GM12878 (cell line): ENCODE data around the gene RGS14. TPM values are rescaled to one million over a fixed set of nuclear protein-coding genes. Genes with fewer than 3 reads are reported as not detected.

Experiments used
- ATAC-seq: fragments of 200-7000 bp; cut with Tn5 transposase; 3 replicates; pipeline ENCODE4 v1.9.1; 2020; ENCODE audit warnings: mild to moderate bottlenecking, moderate library complexity
- Bru-seq: library from RNA; stranded (reverse); fragments of 400-500 nt; gene quantifications from one replicate; lab custom pipeline; 2021; lab: Mats Ljungman, UMichigan
- BruChase-seq, 2 experiments: library from RNA; stranded (reverse); fragments of 400-500 nt; gene quantifications; one replicate each; lab custom pipeline; 2021; lab: Mats Ljungman, UMichigan
- BruUV-seq: library from RNA; stranded (reverse); fragments of 400-500 nt; replicated peaks from 2 replicates; lab custom pipeline; 2021; lab: Mats Ljungman, UMichigan
- CTCF ChIA-PET: fragments of 300-600 bp; sonication (Branson Sonifier 250); formaldehyde crosslinking; extraction: SDS; loops from one replicate; lab custom pipeline; 2021; ENCODE audit warnings: inconsistent platforms; lab: Yijun Ruan, JAX
- POLR2A ChIA-PET: fragments of 350-600 bp; formaldehyde crosslinking; extraction: SDS; loops from one replicate; lab custom pipeline; 2021; ENCODE audit warnings: inconsistent platforms; lab: Charles Lee
- RAD21 ChIA-PET: fragments of 300-600 bp; sonication (Branson Sonifier 250); formaldehyde crosslinking; loops from one replicate; lab custom pipeline; 2023; ENCODE audit warnings: antibody characterized with exemption; ENCODE audit not compliant: unreplicated experiment; lab: Charles Lee
- SMC1A ChIA-PET: fragments of 300-600 bp; sonication (Branson Sonifier 250); formaldehyde crosslinking; loops from one replicate; lab custom pipeline; 2023; ENCODE audit not compliant: unreplicated experiment, uncharacterized antibody; lab: Charles Lee
- DNase-seq: peaks from one replicate; pipeline ENCODE4 v3.0.0-alpha.2; 2011; ENCODE audit warnings: low read depth, low spot score
- FAIRE-seq: peaks from 3 replicates; lab custom pipeline; 2011; peaks lifted over from hg19 to GRCh38; lab: Jason Lieb, UNC
- H2AFZ ChIP-seq: 2 replicates; pipeline ENCODE4 v1.6.0; 2011; ENCODE audit warnings: low read depth, low read length, control low read depth; ENCODE audit not compliant: control insufficient read depth
- H3K27ac ChIP-seq: 2 replicates; pipeline ENCODE4 v1.5.1; 2011; ENCODE audit warnings: control low read depth; ENCODE audit not compliant: control insufficient read depth, insufficient read depth
- H3K27me3 ChIP-seq, 2 experiments: replicated peaks in 1 of 2; 2 replicates each; pipeline versions ENCODE4 v1.6.0 to v1.6.1; 2011; ENCODE audit warnings: low read length in 1 of 2; ENCODE audit not compliant: control insufficient read depth in 2 of 2, insufficient read depth in 2 of 2
- H3K36me3 ChIP-seq, 2 experiments: 2 replicates each; pipeline ENCODE4 v1.5.1; 2011; ENCODE audit warnings: low read length in 1 of 2; ENCODE audit not compliant: control insufficient read depth in 2 of 2, insufficient read depth in 2 of 2
- H3K4me1 ChIP-seq: 2 replicates; pipeline ENCODE4 v1.6.1; 2011; ENCODE audit warnings: mild to moderate bottlenecking, low read length, moderate library complexity, mixed read lengths; ENCODE audit not compliant: control insufficient read depth, insufficient read depth
- H3K4me2 ChIP-seq: 2 replicates; pipeline ENCODE4 v1.6.0; 2011; ENCODE audit warnings: control low read depth; ENCODE audit not compliant: control insufficient read depth, insufficient read depth
- H3K4me3 ChIP-seq: fragments of 200-600 bp; sonication (generic); 2 replicates; pipeline ENCODE4 v1.5.1; 2016
- H3K79me2 ChIP-seq: 2 replicates; pipeline ENCODE4 v1.6.0; 2011; ENCODE audit warnings: low read length; ENCODE audit not compliant: control insufficient read depth, insufficient read depth
- H3K9ac ChIP-seq: 2 replicates; pipeline ENCODE4 v1.8.0; 2011; ENCODE audit warnings: low read length, control low read depth, mixed read lengths; ENCODE audit not compliant: control insufficient read depth, insufficient read depth
- H3K9me3 ChIP-seq: replicated peaks from 3 replicates; pipeline ENCODE4 v1.5.1; 2011; ENCODE audit warnings: mild to moderate bottlenecking, low read length; ENCODE audit not compliant: control insufficient read depth, insufficient read depth
- H4K20me1 ChIP-seq: 2 replicates; pipeline ENCODE4 v1.6.0; 2011; ENCODE audit not compliant: control insufficient read depth, insufficient read depth
- BCL3 ChIP-seq: IDR thresholded peaks from 2 replicates; pipeline ENCODE4 v1.6.1; 2011; ENCODE audit warnings: borderline replicate concordance, low read depth, mild to moderate bottlenecking, moderate library complexity, low read length; ENCODE audit not compliant: insufficient read depth, poor library complexity, severe bottlenecking
- CBX5 ChIP-seq: sonication (generic); IDR thresholded peaks from 2 replicates; pipeline ENCODE4 v1.6.1; 2016; ENCODE audit warnings: low read depth, moderate library complexity, mild to moderate bottlenecking, inconsistent platforms
- E2F8 ChIP-seq: fragments of 450-650 bp; IDR thresholded peaks from 2 replicates; pipeline ENCODE4 v1.6.1; 2018; ENCODE audit warnings: mild to moderate bottlenecking, low read depth, moderate library complexity; ENCODE audit not compliant: partially characterized antibody
- FOS ChIP-seq: IDR thresholded peaks from 3 replicates; pipeline ENCODE4 v1.6.1; 2011; ENCODE audit warnings: borderline replicate concordance; ENCODE audit not compliant: insufficient read length; ENCODE audit errors: extremely low read depth
- FOXM1 ChIP-seq: IDR thresholded peaks from 2 replicates; pipeline ENCODE4 v1.6.1; 2012; ENCODE audit warnings: low read depth, mild to moderate bottlenecking, inconsistent platforms, low read length, moderate library complexity
- HCFC1 ChIP-seq: fragments of 150-350 bp; IDR thresholded peaks from 2 replicates; pipeline ENCODE4 v1.6.1; 2014; ENCODE audit warnings: low read length
- RFX5 ChIP-seq: IDR thresholded peaks from 2 replicates; pipeline ENCODE4 v1.6.1; 2011; ENCODE audit warnings: low read depth, low read length, improper control_type of control experiment
- SIX5 ChIP-seq: IDR thresholded peaks from 2 replicates; pipeline ENCODE4 v1.6.1; 2011; ENCODE audit warnings: mild to moderate bottlenecking, low read depth, low read length, moderate library complexity; ENCODE audit not compliant: severe bottlenecking
- STAT1 ChIP-seq: fragments of 450-650 bp; conservative IDR thresholded peaks from 2 replicates; pipeline ENCODE4 v1.6.1; 2014; ENCODE audit warnings: antibody characterized with exemption, mild to moderate bottlenecking
- WRNIP1 ChIP-seq: IDR thresholded peaks from 2 replicates; pipeline ENCODE4 v1.6.1; 2011; ENCODE audit warnings: low read depth, low read length, improper control_type of control experiment, borderline replicate concordance
- YY1 ChIP-seq: IDR thresholded peaks from 2 replicates; pipeline ENCODE4 v1.6.1; 2011; ENCODE audit warnings: low read depth, mild to moderate bottlenecking, low read length
- ZNF207 ChIP-seq: fragments of 450-650 bp; IDR thresholded peaks from 2 replicates; pipeline ENCODE4 v1.6.1; 2014; ENCODE audit warnings: antibody characterized with exemption, mild to moderate bottlenecking, borderline replicate concordance
- ZNF274 ChIP-seq: IDR thresholded peaks from one replicate; pipeline ENCODE4 v1.8.0; 2011; ENCODE audit not compliant: insufficient read length, insufficient read depth
- WGBS: methylation state at CpG from one replicate; pipeline ENCODE4 v1.1.6; 2016; ENCODE audit warnings: low lambda C conversion rate; ENCODE audit not compliant: insufficient replicate concordance, insufficient coverage; ENCODE audit errors: missing lambda C conversion rate; 5-methylcytosine and 5-hydroxymethylcytosine counted together
- in situ Hi-C: fragments of 300-500 bp; cut with MboI; formaldehyde crosslinking; loops from 9 replicates; pipeline ENCODE4 v1.14.3; 2018; ENCODE audit warnings: mixed read lengths
- intact Hi-C: fragments of 100-400 bp; cut with micrococcal nuclease; formaldehyde crosslinking; loops from one replicate; pipeline ENCODE4 v1.14.2; 2022; ENCODE audit not compliant: unreplicated experiment
- long read RNA-seq, 2 experiments: library from polyadenylated mRNA; unstranded; transcript quantifications; one replicate each; pipeline ENCODE4 v2.0.0, GENCODE V29; 2019 to 2020
- polyA minus RNA-seq, 3 experiments: library from RNA; depleted of rRNA, polyadenylated mRNA; stranded (reverse); fragments of >200 nt; gene quantifications; 2 replicates each; pipeline ENCODE4 v1.2.3, GENCODE V29; 2011
- polyA plus RNA-seq, 11 experiments: library from polyadenylated mRNA; depleted of rRNA in 4 of 11; unstranded in 6 of 11; stranded (reverse) in 5 of 11; fragments of >200 nt; fragmentation: Nextera tagmentation in 4 of 11; fragmentation: Illumina TruSeq in 1 of 11; extraction: Ambion mirVana in 4 of 11; extraction: Trizol in 1 of 11; gene quantifications; 1 replicate in 1 of 11; 2 replicates in 10 of 11; pipeline versions ENCODE4 v1.2.1 to v1.2.3, GENCODE V29; 2011 to 2016; ENCODE audit warnings: inconsistent platforms in 2 of 11, missing spikeins in 2 of 11, low read depth in 1 of 11
- total RNA-seq, 4 experiments: library from RNA; depleted of rRNA in 3 of 4; stranded (reverse); fragments of >200 nt in 3 of 4; fragmentation: Illumina TruSeq in 1 of 4; extraction: Trizol in 1 of 4; gene quantifications; 2 replicates each; pipeline versions ENCODE4 v1.2.1 to v1.2.3, GENCODE V29; 2013 to 2021

Gene RGS14
- total RNA-seq (2013; cell fraction: nucleolus; rRNA removed), result 111 and 131 TPM in 2 replicates
- total RNA-seq (2014; rRNA removed), result 56.5 and 68.1 TPM in 2 replicates
- 25.1 and 30.4 TPM in 2 replicates for total RNA-seq (2014; rRNA removed; fragmentation: Illumina TruSeq; extraction: Trizol)
- 65.6 and 72.9 TPM in 2 replicates for total RNA-seq (2021)
- 6.4 TPM for polyA plus RNA-seq (2011; ENCODE audit: low read depth)
- 28.8 and 57.1 TPM in 2 replicates for polyA plus RNA-seq (2011; rRNA removed)
- polyA plus RNA-seq (2011; cell fraction: cytosol; rRNA removed), result 90.6 and 104 TPM in 2 replicates
- polyA plus RNA-seq (2011; cell fraction: nucleus; rRNA removed), result 281 and 299 TPM in 2 replicates
- 30.7 and 40.7 TPM in 2 replicates for polyA plus RNA-seq (2012)
- polyA plus RNA-seq (2014; fragmentation: Illumina TruSeq; extraction: Trizol), result 4.4 and 35.8 TPM in 2 replicates
- polyA plus RNA-seq (2014; fragmentation: Nextera tagmentation; extraction: Ambion mirVana), result 1 to 10 TPM in 1 of 2 experiments, under 1 TPM in 1; 0.19 to 1.3 TPM
- polyA plus RNA-seq (2014; rRNA removed), result 88.7 and 91.9 TPM in 2 replicates
- polyA plus RNA-seq (2016; fragmentation: Nextera tagmentation; extraction: Ambion mirVana), result 10 to 100 TPM; 53.6 to 56.0 TPM
- polyA minus RNA-seq (2011; rRNA and poly(A)+ RNA removed), result 40.5 and 82.2 TPM in 2 replicates
- polyA minus RNA-seq (2011; cell fraction: cytosol; rRNA and poly(A)+ RNA removed), result 26.2 and 29.3 TPM in 2 replicates
- polyA minus RNA-seq (2011; cell fraction: nucleus; rRNA and poly(A)+ RNA removed), result 52.3 and 74.0 TPM in 2 replicates
- percentile 66 among the genes with signal in this experiment for Bru-seq, nascent RNA
- BruChase-seq, experiment 1, labeled RNA remaining after a 6-hour chase, result percentile 77 among the genes with signal in this experiment
- percentile 69 among the genes with signal in this experiment for BruChase-seq, experiment 2, labeled RNA remaining after a 2-hour chase
- long read RNA-seq, experiment 1, partial matches to known transcripts, result 2 of 42 reads
- long read RNA-seq, experiment 1, other reads (novel, unspliced or antisense), result 40 of 42 reads
- long read RNA-seq, experiment 2, partial matches to known transcripts, result 3 of 15 reads
- long read RNA-seq, experiment 2, other reads (novel, unspliced or antisense), result 11 of 15 reads

GRCh38 chr5:177357459-177358351 is at the start of gene RGS14:
TSS of gene RGS14 (plus strand) at chr5:177357924. CDS start at chr5:177358025, 101 bp downstream.
- H3K9me3 ChIP-seq, result peaks cover 3% of the 10 kb centered on the region; the same call in 1 of the 3 replicates
- peak; percentile 91 for ATAC-seq
- H3K79me2 ChIP-seq, result peaks cover 48% of the 10 kb centered on the region
- peak; percentile 77 for DNase-seq
- H3K27ac ChIP-seq, result peak within 1 kb of the TSS; percentile 91
- H3K27me3 ChIP-seq, result no peaks in the 10 kb centered on the region
- peak within 1 kb of the TSS; percentile 81 for H3K9ac ChIP-seq
- peak within 1 kb of the TSS; percentile 89 for H2AFZ ChIP-seq
- H3K4me2 ChIP-seq, result peak within 1 kb of the TSS; percentile 99
- WGBS, result under 1% methylated on average over 35 of the region's 37 CpGs
- peaks cover 48% of the 10 kb centered on the region for H3K4me1 ChIP-seq
- no peaks in the 10 kb centered on the region; a peak in 1 of 4 replicates for H3K36me3 ChIP-seq
- intact Hi-C loops, result no loop called here
- ChIA-PET POLR2A (interaction anchor here (0.9 to 2.1 kb wide), 9 partner anchors 9 to 151 kb away, joined by 3 to 14 read pairs (median 5); partner anchors contain the start of gene MXD3), RAD21 (interaction anchor here (1.0 to 2.0 kb wide), 5 partner anchors 9 to 98 kb away, joined by 3 to 12 read pairs (median 4); no protein-coding TSS in a partner anchor), CTCF (interaction anchor here (0.9 to 4.4 kb wide), 9 partner anchors 9 to 151 kb away, joined by 3 to 33 read pairs (median 3); no protein-coding TSS in a partner anchor), SMC1A (interaction anchor here (1.1 to 3.9 kb wide), 8 partner anchors 8 to 222 kb away, joined by 3 to 19 read pairs (median 4); no protein-coding TSS in a partner anchor)
- in situ Hi-C loops, result no loop called here
- peak within 1 kb of the TSS; percentile 99 for H3K4me3 ChIP-seq
- no TSS peak for BruUV-seq
- peak; percentile 99 for FAIRE-seq
- H4K20me1 ChIP-seq, result no peaks in the 10 kb centered on the region
- TF ChIP-seq CBX5 (no peak), E2F8 (no peak), FOXM1 (no peak), WRNIP1 (no peak), RFX5 (no peak), ZNF274 (no peak), BCL3 (no peak), STAT1 (peak; percentile 94; the same call in 1 of the 2 replicates), YY1 (peak; percentile 50; the same call in 1 of the 2 replicates), SIX5 (peak; percentile 19), FOS (no peak), HCFC1 (no peak; the same call in 1 of the 2 replicates), ZNF207 (no peak)
